Left cardiac atrium (tissue), 4 donors: ENCODE results near the gene ASPDH. TPM values are rescaled to one million over a fixed set of nuclear protein-coding genes. Genes with fewer than 3 reads are reported as not detected.

Experiments
- ATAC-seq, 2 donors: fragments of 200-7000 bp; cut with Tn5 transposase; one replicate each; pipeline ENCODE4 v1.9.1; 2020; ENCODE audit warnings: mild to moderate bottlenecking in 2 of 2, moderate library complexity in 2 of 2
- DNase-seq: peaks from one replicate; pipeline ENCODE4 v3.0.0-alpha.2; 2020
- intact Hi-C, 2 donors: fragments of 100-400 bp; cut with DNase I; formaldehyde crosslinking; loops; one replicate each; pipeline versions ENCODE4 v1.14.1 to v1.15.1; 2022 to 2023
- total RNA-seq, 2 donors: library from RNA; stranded (reverse); fragmentation: NEBNext Ultra II Directional; extraction: Animal tissue kit (Norgen Biotek cat#: 25700); gene quantifications; one replicate each; pipeline ENCODE4 v1.2.1, GENCODE V29; 2021
- donor health status: DM: no; HTN: yes; CAD: no.
- donor health status: DM: no; HTN: yes; CAD: no; lungs with severe emphysema.
- donor health status: DM: yes; HTN: yes; CAD: no.
- donor health status: Dilated cardiomyopathy.

Gene ASPDH
- total RNA-seq, 2 donors from 2014 or later, result not detected

DNA sequence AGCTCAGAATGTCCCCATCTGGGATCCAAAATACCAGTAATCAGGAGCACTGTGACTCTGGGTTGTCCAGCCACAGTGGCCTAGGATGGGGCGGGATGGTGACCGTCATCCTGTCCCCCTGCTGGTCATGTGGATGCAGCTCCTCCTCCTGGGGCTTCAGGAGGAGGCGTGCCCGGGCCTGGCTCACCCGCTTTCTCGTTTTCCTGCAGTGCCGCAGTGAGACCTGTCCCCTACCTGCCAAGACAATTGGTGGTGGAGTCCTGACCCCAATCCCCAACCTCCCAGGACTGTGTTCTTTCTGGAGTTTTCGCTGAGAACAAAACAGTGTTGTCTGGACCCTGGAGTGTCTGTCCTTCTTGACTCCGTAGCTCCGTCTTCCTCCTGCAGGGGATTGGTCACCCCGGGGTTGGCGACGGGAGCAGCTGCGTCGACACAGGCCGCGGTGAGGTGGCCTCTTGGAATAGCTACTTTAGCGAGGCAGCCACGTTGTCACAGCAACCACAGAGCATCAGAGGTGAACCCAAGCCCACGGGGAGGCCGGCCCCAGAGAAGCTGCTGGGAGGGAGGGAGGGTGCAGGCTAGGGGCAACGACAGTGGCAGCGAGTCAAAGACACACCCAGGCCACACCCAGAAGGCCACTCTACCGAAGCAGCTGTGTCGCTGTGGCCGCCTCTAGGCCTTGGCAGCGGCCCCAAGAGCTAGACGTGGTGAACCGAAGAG is 47.6 kb downstream of the ASPDH start:
- no peak for DNase-seq
- intact Hi-C loops, result no loop called here
- ATAC-seq, result peak in 1 of 2 donors; percentile 38

GRCh38 chr19:50465000-50465399 is 48.7 kb downstream of the ASPDH start:
- intact Hi-C loops, result loop anchor here in 1 of 2 donors (5.0 kb wide), 1 partner anchor 98 kb away; the partner anchor contains the start of gene NAPSA
- no peak for DNase-seq
- ATAC-seq, result no peak

DNA sequence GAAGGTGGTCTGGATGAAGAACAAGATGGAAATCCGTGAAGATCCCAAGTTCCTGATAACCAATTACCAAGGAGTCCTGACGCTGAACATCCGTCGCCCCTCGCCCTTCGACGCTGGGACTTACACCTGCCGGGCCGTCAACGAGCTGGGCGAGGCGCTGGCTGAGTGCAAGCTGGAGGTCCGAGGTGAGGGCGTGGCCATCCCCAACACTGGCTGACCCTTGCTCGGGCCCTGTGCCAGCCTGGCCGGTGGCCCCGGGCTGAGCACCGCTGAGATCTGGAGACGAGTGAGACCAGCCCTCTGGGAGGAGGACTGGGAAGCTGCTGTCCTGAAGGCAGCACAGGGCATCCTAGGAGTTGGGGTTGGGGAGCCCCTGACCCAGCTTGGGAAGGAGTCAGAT is 49.4 kb downstream of the ASPDH start:
- intact Hi-C loops, result loop anchor here in 1 of 2 donors (5.0 kb wide), 1 partner anchor 97 kb away; the partner anchor contains the start of gene NAPSA
- no peak for DNase-seq
- no peak for ATAC-seq

GRCh38 chr19:50462970-50463369 is 50.7 kb downstream of the ASPDH start:
- intact Hi-C loops, result loop anchor here in 1 of 2 donors (5.0 kb wide), 1 partner anchor 96 kb away; the partner anchor contains the start of gene NAPSA
- ATAC-seq (no peak), DNase-seq (no peak)

Other genes with a start within 250 kb of the ASPDH start
- 1 to 10 TPM; 2.7 to 4.0 TPM for gene KCNC3, start 184.5 kb downstream of the ASPDH start, total RNA-seq
- gene NAPSA, start 148.3 kb downstream of the ASPDH start, total RNA-seq, result under 1 TPM; 0.47 to 0.97 TPM
- 10 to 100 TPM; 59.3 to 70.0 TPM for gene NR1H2, start 137.5 kb downstream of the ASPDH start, total RNA-seq
- gene POLD1, start 129.6 kb downstream of the ASPDH start, total RNA-seq, result 10 to 100 TPM; 12.0 to 13.4 TPM
- gene SPIB, start 95.0 kb downstream of the ASPDH start, total RNA-seq, result not detected
- not detected for gene MYBPC2, start 81.0 kb downstream of the ASPDH start, total RNA-seq
- 10 to 100 TPM; 82.3 to 96.9 TPM for gene EMC10, start 37.4 kb downstream of the ASPDH start, total RNA-seq
- 1 to 10 TPM; 1.4 to 1.5 TPM for gene GARIN5A, start 37.1 kb downstream of the ASPDH start, total RNA-seq
- gene JOSD2, start 2.7 kb downstream of the ASPDH start, total RNA-seq, result 10 to 100 TPM; 27.3 to 36.7 TPM
- 1 to 10 TPM; 1.4 to 2.9 TPM for gene LRRC4B, start 54.5 kb upstream of the ASPDH start, total RNA-seq
- gene SYT3, start 126.0 kb upstream of the ASPDH start, total RNA-seq, result under 1 TPM; 0.24 to 0.52 TPM
- gene C19orf81, start 135.5 kb upstream of the ASPDH start, total RNA-seq, result 1 to 10 TPM; 1.3 to 2.0 TPM
- gene SHANK1, start 205.9 kb upstream of the ASPDH start, total RNA-seq, result 1 to 10 TPM in 1 of 2 donors, under 1 TPM in 1; 0.62 to 1.2 TPM
- 1 to 10 TPM; 8.4 to 9.6 TPM for gene CLEC11A, start 209.5 kb upstream of the ASPDH start, total RNA-seq